Measurements from ENCODE around the gene KLK2. TPM values are rescaled to one million over a fixed set of nuclear protein-coding genes. Genes with fewer than 3 reads are reported as not detected.

KLK2 gene
- total and polyA plus RNA-seq, 2 donors (not counting 1 experiment from before 2014, with no cell fraction given), result not detected

DNA sequence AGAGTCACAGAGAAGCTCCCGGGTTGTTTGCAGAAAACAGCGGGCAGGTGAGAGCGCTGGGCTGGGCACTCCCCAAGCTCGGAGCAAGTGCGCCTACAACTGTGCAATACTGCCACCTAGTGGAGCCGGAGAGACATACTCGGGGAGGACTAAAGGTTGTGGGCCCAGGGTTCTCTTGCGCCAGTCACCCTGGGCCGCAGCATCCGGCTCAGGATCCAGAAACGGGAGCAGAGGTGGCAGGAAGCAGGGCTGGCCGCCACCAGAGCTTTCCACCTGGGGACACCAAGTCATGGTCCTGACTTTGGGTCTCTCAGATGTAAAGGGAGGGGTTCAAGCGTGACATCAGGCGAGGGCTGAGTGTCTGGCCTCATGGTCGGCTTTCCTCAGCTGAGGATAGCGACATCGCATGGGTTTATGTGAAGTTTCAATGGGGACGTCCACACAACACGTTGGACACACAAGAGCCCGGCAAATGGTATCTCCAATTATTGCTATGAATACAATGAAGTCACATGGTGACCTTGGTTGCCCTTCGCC is 49.1 kb downstream of the KLK2 start:
- Histone ChIP-seq H3K27ac (ENCODE audit: insufficient read depth, low read length) (no peak overlapping the region), H3K27me3 (ENCODE audit: control insufficient read depth, insufficient read depth, low read length) (no peaks in the 10 kb centered on the region), H2AFZ (ENCODE audit: low read length) (no peak overlapping the region), H3K36me3 (ENCODE audit: control insufficient read depth, insufficient read depth, low read length) (no peaks in the 10 kb centered on the region), H3K79me2 (ENCODE audit: control insufficient read depth, insufficient read depth, low read length) (no peaks in the 10 kb centered on the region), H3K9ac (ENCODE audit: insufficient read depth, low read length) (no peak overlapping the region), H3K4me1 (ENCODE audit: control insufficient read depth, extremely low read depth, insufficient read depth, low read length) (no peaks in the 10 kb centered on the region), H4K20me1 (ENCODE audit: control insufficient read depth, extremely low read depth, insufficient read depth, low read length) (no peaks in the 10 kb centered on the region), H3K4me2 (ENCODE audit: extremely low read depth, insufficient read depth, low read length) (no peak overlapping the region), H3K4me3 (replicated peaks in 1 of 4; ENCODE audit: control extremely low read depth in 1 of 4, insufficient read depth in 1 of 4, low read depth in 3 of 4, low read length in 4 of 4) (no peak overlapping the region), H3K9me3 (ENCODE audit: control insufficient read depth, insufficient read depth, low read depth, low read length) (no peaks in the 10 kb centered on the region)
- TF ChIP-seq, protein P1, sequence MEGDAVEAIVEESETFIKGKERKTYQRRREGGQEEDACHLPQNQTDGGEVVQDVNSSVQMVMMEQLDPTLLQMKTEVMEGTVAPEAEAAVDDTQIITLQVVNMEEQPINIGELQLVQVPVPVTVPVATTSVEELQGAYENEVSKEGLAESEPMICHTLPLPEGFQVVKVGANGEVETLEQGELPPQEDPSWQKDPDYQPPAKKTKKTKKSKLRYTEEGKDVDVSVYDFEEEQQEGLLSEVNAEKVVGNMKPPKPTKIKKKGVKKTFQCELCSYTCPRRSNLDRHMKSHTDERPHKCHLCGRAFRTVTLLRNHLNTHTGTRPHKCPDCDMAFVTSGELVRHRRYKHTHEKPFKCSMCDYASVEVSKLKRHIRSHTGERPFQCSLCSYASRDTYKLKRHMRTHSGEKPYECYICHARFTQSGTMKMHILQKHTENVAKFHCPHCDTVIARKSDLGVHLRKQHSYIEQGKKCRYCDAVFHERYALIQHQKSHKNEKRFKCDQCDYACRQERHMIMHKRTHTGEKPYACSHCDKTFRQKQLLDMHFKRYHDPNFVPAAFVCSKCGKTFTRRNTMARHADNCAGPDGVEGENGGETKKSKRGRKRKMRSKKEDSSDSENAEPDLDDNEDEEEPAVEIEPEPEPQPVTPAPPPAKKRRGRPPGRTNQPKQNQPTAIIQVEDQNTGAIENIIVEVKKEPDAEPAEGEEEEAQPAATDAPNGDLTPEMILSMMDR (conservative IDR thresholded peaks at IDR 0.05 in 1 of 2, IDR thresholded peaks at IDR 0.05 in 1 of 2; ENCODE audit: low read depth in 1 of 2, low read length in 2 of 2), result peak; percentile 83 to 84
- TF ChIP-seq EZH2 (IDR thresholded peaks at IDR 0.05; ENCODE audit: low read length, missing control alignments), result no peak
- peak; percentile 46 to 73 for DNase-seq (ENCODE audit: low read depth in 2 of 2)

GRCh38 chr19:50924586-50924985 is 51.3 kb downstream of the KLK2 start:
- H2AFZ ChIP-seq (ENCODE audit: low read length), result no peak overlapping the region
- H3K79me2 ChIP-seq (ENCODE audit: control insufficient read depth, insufficient read depth, low read length), result no peaks in the 10 kb centered on the region
- no peak for DNase-seq (ENCODE audit: low read depth in 2 of 2)
- no peaks in the 10 kb centered on the region for H3K9me3 ChIP-seq (ENCODE audit: control insufficient read depth, insufficient read depth, low read depth, low read length)
- H4K20me1 ChIP-seq (ENCODE audit: control insufficient read depth, extremely low read depth, insufficient read depth, low read length), result no peaks in the 10 kb centered on the region
- H3K4me3 ChIP-seq (replicated peaks in 1 of 4; ENCODE audit: control extremely low read depth in 1 of 4, insufficient read depth in 1 of 4, low read depth in 3 of 4, low read length in 4 of 4), result no peak overlapping the region
- no peak for TF ChIP-seq EZH2 (IDR thresholded peaks at IDR 0.05; ENCODE audit: low read length, missing control alignments)
- TF ChIP-seq, protein P1 (conservative IDR thresholded peaks at IDR 0.05 in 1 of 2, IDR thresholded peaks at IDR 0.05 in 1 of 2; ENCODE audit: low read depth in 1 of 2, low read length in 2 of 2), result no peak
- no peak overlapping the region for H3K9ac ChIP-seq (ENCODE audit: insufficient read depth, low read length)
- H3K27ac ChIP-seq (ENCODE audit: insufficient read depth, low read length), result no peak overlapping the region
- no peak overlapping the region for H3K4me2 ChIP-seq (ENCODE audit: extremely low read depth, insufficient read depth, low read length)
- no peaks in the 10 kb centered on the region for H3K36me3 ChIP-seq (ENCODE audit: control insufficient read depth, insufficient read depth, low read length)
- H3K4me1 ChIP-seq (ENCODE audit: control insufficient read depth, extremely low read depth, insufficient read depth, low read length), result no peaks in the 10 kb centered on the region
- H3K27me3 ChIP-seq (ENCODE audit: control insufficient read depth, insufficient read depth, low read length), result no peaks in the 10 kb centered on the region

DNA sequence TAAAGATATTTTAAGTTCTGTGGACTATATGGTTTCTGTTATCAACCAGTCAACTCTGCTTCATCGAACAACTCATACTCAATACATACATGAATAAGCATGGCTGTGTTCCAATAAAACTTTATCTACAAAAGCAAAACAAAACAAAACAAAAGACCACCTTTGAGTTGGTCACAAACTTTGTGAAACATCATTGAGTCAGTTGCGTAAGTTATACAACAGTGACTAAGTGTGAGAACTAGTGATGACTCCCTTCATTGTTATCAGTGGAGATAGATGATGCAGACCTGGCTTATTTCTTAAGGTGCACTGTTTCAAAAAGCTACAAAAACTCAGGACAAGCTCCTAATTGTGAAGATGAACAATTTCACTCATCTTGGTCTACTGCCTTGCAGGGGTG is 52.5 kb downstream of the KLK2 start:
- no peaks in the 10 kb centered on the region for H4K20me1 ChIP-seq (ENCODE audit: control insufficient read depth, extremely low read depth, insufficient read depth, low read length)
- H3K4me3 ChIP-seq (replicated peaks in 1 of 4; ENCODE audit: control extremely low read depth in 1 of 4, insufficient read depth in 1 of 4, low read depth in 3 of 4, low read length in 4 of 4), result no peak overlapping the region
- no peaks in the 10 kb centered on the region for H3K9me3 ChIP-seq (ENCODE audit: control insufficient read depth, insufficient read depth, low read depth, low read length)
- no peaks in the 10 kb centered on the region for H3K79me2 ChIP-seq (ENCODE audit: control insufficient read depth, insufficient read depth, low read length)
- DNase-seq (ENCODE audit: low read depth in 2 of 2), result no peak
- H3K4me1 ChIP-seq (ENCODE audit: control insufficient read depth, extremely low read depth, insufficient read depth, low read length), result no peaks in the 10 kb centered on the region
- H3K36me3 ChIP-seq (ENCODE audit: control insufficient read depth, insufficient read depth, low read length), result no peaks in the 10 kb centered on the region
- H3K9ac ChIP-seq (ENCODE audit: insufficient read depth, low read length), result no peak overlapping the region
- H3K4me2 ChIP-seq (ENCODE audit: extremely low read depth, insufficient read depth, low read length), result no peak overlapping the region
- TF ChIP-seq, protein P1 (conservative IDR thresholded peaks at IDR 0.05 in 1 of 2, IDR thresholded peaks at IDR 0.05 in 1 of 2; ENCODE audit: low read depth in 1 of 2, low read length in 2 of 2), result no peak
- no peak for TF ChIP-seq EZH2 (IDR thresholded peaks at IDR 0.05; ENCODE audit: low read length, missing control alignments)
- no peak overlapping the region for H3K27ac ChIP-seq (ENCODE audit: insufficient read depth, low read length)
- H2AFZ ChIP-seq (ENCODE audit: low read length), result no peak overlapping the region
- H3K27me3 ChIP-seq (ENCODE audit: control insufficient read depth, insufficient read depth, low read length), result no peaks in the 10 kb centered on the region
